Kidney epithelial cell (primary cell): ENCODE results near the gene SEMA6C. TPM values are rescaled to one million over a fixed set of nuclear protein-coding genes. Genes with fewer than 3 reads are reported as not detected.

ENCODE experiments used
- DNase-seq: peaks from one replicate; pipeline ENCODE4 v3.0.0-alpha.2; 2010; ENCODE audit warnings: low read depth
- H3K27me3 ChIP-seq: 2 replicates; pipeline ENCODE4 v1.6.0; 2011; ENCODE audit warnings: low read length; ENCODE audit not compliant: control insufficient read depth, insufficient read depth
- H3K36me3 ChIP-seq: 2 replicates; pipeline ENCODE4 v1.5.1; 2011; ENCODE audit warnings: low read length; ENCODE audit not compliant: control insufficient read depth, insufficient read depth
- H3K4me3 ChIP-seq: 2 replicates; pipeline ENCODE4 v1.5.1; 2011; ENCODE audit warnings: low read depth, mild to moderate bottlenecking, control low read depth, low read length
- CTCF ChIP-seq: IDR thresholded peaks from 2 replicates; pipeline ENCODE4 v1.5.1; 2011; ENCODE audit warnings: mild to moderate bottlenecking, moderate library complexity, low read length, control low read depth, inconsistent platforms; ENCODE audit not compliant: insufficient read depth, poor library complexity, severe bottlenecking
- total RNA-seq: library from RNA; depleted of rRNA; stranded (reverse); fragments of >200 nt; gene quantifications from 2 replicates; pipeline ENCODE4 v1.2.3, GENCODE V29; 2015

Gene SEMA6C
- total RNA-seq, 1 donor from 2014 or later: 6.9 TPM

DNA sequence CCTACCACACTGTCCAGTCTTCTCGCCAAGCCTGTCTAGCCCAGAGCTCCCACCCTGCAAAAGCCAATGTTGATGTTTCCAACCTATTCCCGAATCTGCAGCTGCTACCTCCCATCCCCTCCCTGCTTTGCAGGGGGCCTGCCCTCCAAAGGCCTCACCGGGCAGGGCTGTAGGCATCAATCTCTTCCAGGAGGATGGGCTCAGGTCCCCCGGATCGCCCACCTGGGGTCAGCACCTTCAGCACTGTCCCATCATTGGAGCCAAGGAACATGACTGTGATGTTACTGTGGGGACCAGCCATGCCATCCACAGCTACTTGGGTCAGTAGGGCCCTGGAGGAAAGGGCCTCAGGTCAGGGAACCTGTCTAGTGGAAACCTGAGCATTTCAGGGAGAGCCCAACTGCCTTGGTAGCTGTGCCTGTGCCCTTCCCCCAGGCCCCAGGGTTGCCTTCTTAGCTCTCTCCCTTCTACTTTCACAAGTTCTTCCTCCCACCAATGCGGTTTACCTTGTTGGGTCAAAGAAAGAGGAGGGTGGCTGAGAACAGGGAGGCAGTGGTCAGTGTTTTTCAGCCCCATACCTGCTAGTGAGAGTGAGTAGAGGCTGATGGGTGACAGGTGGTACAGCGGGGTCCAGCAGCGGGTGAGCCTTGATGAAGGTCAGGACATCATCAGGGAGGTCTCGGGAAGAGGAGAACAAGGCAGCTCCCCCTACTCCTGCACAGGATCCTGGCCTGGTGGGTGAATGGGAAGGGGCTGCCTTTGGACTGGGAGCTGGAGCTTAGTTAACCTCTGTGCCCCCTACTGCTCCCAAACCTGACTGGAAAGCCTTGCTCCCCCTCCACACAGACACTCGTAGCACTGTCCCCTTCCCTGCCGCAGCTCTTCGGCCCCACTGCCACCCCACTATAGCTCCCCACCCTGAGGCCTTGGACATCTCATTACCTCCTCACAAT lies 10.7 kb downstream of the SEMA6C start:
- no peak overlapping the region for H3K4me3 ChIP-seq
- no peak for DNase-seq
- peaks cover 14% of the 10 kb centered on the region for H3K27me3 ChIP-seq
- H3K36me3 ChIP-seq: no peaks in the 10 kb centered on the region
- no peak for TF ChIP-seq CTCF

DNA sequence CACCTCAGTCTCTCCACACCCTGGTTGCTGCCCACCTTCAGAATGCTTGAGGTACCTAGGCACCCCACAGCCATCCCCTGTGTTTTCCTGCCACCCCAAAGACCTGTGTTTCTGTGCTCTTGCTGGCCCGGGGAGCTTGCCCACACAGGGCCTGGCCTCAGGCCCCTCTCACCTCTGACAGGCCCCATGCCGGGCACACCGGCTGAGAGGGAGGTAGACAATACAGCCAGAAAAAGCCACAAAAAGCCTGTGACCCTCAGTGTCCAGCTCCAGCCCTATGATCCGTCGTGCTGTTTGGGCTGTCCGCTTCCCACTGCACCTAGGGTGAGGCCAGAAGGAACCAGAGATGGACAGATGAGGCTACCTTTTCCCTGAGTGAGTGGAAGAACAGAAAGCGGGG lies 11.4 kb downstream of the SEMA6C start:
- no peak for TF ChIP-seq CTCF

DNA sequence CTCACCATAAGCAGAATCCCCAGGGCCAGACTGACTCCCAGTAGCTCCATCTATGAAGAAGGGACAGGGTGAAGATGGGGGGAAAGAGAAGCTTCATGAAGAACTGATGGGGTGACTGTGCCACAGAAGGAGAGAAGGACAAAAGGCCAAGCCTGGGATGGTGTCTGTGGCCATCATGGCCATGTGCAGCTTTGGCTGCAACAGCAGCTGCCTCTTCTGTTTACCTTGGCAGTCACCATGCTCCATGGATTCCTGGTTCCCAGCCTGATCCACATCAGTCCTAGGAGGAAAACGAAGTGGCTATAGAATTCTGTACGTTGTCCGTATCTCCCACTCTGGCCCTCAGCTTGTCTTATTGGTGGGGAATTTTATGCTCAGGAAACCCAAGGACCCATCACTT lies 12.0 kb downstream of the SEMA6C start:
- no peaks in the 10 kb centered on the region for H3K36me3 ChIP-seq
- no peak for DNase-seq
- no peak overlapping the region for H3K4me3 ChIP-seq
- no peak for TF ChIP-seq CTCF
- peaks cover 14% of the 10 kb centered on the region for H3K27me3 ChIP-seq

More for the DNA sequence above, 11.4 kb downstream of the SEMA6C start:
- Histone ChIP-seq H3K36me3 (no peaks in the 10 kb centered on the region), H3K4me3 (no peak overlapping the region), H3K27me3 (peaks cover 14% of the 10 kb centered on the region)
- DNase-seq: no peak

- H3K36me3 ChIP-seq: no peaks in the 10 kb centered on the region
- H3K27me3 ChIP-seq: peaks cover 14% of the 10 kb centered on the region
- DNase-seq: no peak
- TF ChIP-seq CTCF: no peak
- no peak overlapping the region for H3K4me3 ChIP-seq
These were observed 13.2 kb downstream of the SEMA6C start for GRCh38 chr1:151133018-151133806.

DNA sequence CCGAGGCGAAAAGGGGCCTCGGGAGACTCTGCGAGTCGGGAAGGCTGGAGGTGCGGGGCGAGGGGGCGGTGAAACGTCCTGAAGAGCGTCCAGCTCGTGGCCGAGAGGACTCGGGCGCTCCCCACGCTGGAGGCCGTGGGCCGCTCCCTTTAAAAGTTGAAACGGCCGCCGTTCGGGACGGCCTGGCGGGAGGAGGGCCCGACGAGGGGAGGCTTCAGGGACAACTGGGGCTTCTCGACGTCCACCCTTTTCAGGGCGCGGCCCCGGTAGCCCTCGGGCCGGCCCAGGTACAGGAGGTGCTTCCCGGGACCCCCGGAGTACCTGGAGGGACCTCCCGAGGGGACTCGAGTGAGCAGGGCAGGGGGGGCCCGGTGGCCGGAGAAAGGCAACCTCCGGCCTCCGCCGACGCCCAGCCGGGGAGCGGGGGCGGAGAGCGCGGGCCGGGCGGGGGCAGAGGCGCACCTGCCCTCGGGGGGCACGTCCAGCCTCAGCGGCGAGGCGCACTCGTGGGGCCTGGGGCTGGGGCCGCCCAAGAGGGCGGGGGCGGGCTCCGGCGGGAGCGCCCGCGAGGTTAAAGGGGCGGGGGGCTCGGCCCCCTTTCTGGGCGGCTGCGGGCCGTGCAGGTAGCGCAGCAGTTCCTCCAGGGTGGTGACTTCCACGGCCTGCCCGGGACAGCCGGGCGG lies 14.0 kb downstream of the SEMA6C start:
- DNase-seq: no peak
- Histone ChIP-seq H3K27me3 (peaks cover 14% of the 10 kb centered on the region), H3K4me3 (no peak overlapping the region), H3K36me3 (no peaks in the 10 kb centered on the region)
- TF ChIP-seq CTCF: no peak
